K562 (cell line): ENCODE measurements around the gene ARHGAP25. TPM values are rescaled to one million over a fixed set of nuclear protein-coding genes. Genes with fewer than 3 reads are reported as not detected.

Experiments
- ADNP ChIP-seq: fragments of 200-800 bp; sonication (Bioruptor generic); IDR thresholded peaks from 2 replicates; pipeline ENCODE4 v1.6.1; 2016; ENCODE audit warnings: missing genetic modification characterization, missing compliant biosample characterization
- ATF6 ChIP-seq: sonication (generic); formaldehyde crosslinking; IDR thresholded peaks from 2 replicates; pipeline ENCODE4 v1.4.0; 2020; ENCODE audit warnings: mild to moderate bottlenecking, missing genetic modification reagents
- DEAF1 ChIP-seq: fragments of 450-650 bp; formaldehyde crosslinking; IDR thresholded peaks from 2 replicates; pipeline ENCODE4 v1.4.0; 2020; ENCODE audit warnings: mild to moderate bottlenecking, moderate library complexity
- GTF2A2 ChIP-seq: IDR thresholded peaks from 2 replicates; pipeline ENCODE4 v1.6.1; 2016; ENCODE audit warnings: mild to moderate bottlenecking, missing genetic modification characterization, missing compliant biosample characterization
- HBP1 ChIP-seq: fragments of 450-650 bp; formaldehyde crosslinking; IDR thresholded peaks from 2 replicates; pipeline ENCODE4 v1.4.0; 2022; ENCODE audit warnings: missing genetic modification characterization
- HEY1 ChIP-seq: fragments of 250-450 bp; sonication (Bioruptor Pico); IDR thresholded peaks from 2 replicates; pipeline ENCODE4 v1.5.0; 2020; ENCODE audit warnings: mild to moderate bottlenecking, moderate library complexity, borderline replicate concordance
- MCM7 ChIP-seq, 2 experiments: fragments of 450-650 bp; IDR thresholded peaks; 2 replicates each; pipeline ENCODE4 v1.6.1; 2016 to 2018
- NCOA6 ChIP-seq: fragments of 450-650 bp; IDR thresholded peaks from 2 replicates; pipeline ENCODE4 v1.6.1; 2017; ENCODE audit warnings: mild to moderate bottlenecking
- POLR2G ChIP-seq: fragments of 200-400 bp; formaldehyde crosslinking; IDR thresholded peaks from 2 replicates; pipeline ENCODE4 v1.6.1; 2017; ENCODE audit warnings: low read depth, mild to moderate bottlenecking, antibody characterized with exemption, low read length, moderate library complexity
- RAD21 ChIP-seq, 2 experiments: fragments of 250-450 bp in 1 of 2; fragments of 450-650 bp in 1 of 2; sonication (Bioruptor Pico) in 1 of 2; formaldehyde crosslinking in 1 of 2; IDR thresholded peaks in 1 of 2; conservative IDR thresholded peaks in 1 of 2; 2 replicates each; pipeline versions ENCODE4 v1.4.0 to v1.8.0; 2020 to 2022; ENCODE audit warnings: mild to moderate bottlenecking in 2 of 2, moderate library complexity in 1 of 2
- RBFOX2 ChIP-seq: fragments of 200-400 bp; formaldehyde crosslinking; IDR thresholded peaks from 2 replicates; pipeline ENCODE4 v1.6.1; 2017; ENCODE audit warnings: low read depth, mild to moderate bottlenecking, low read length, moderate library complexity
- SIN3B ChIP-seq: fragments of 450-650 bp; IDR thresholded peaks from 2 replicates; pipeline ENCODE4 v1.6.1; 2017; ENCODE audit warnings: low read depth, mild to moderate bottlenecking, moderate library complexity
- TSC22D4 ChIP-seq: fragments of 450-650 bp; IDR thresholded peaks from 2 replicates; pipeline ENCODE4 v1.6.1; 2016; ENCODE audit warnings: missing genetic modification characterization, missing biosample characterization, control low read depth
- ZBTB26 ChIP-seq: fragments of 450-650 bp; formaldehyde crosslinking; IDR thresholded peaks from 2 replicates; pipeline ENCODE4 v1.4.0; 2022; ENCODE audit warnings: missing genetic modification characterization
- polyA plus RNA-seq, 8 experiments: library from polyadenylated mRNA; depleted of rRNA in 4 of 8; stranded (reverse) in 5 of 8; unstranded in 3 of 8; fragments of >200 nt; fragmentation: Nextera tagmentation in 2 of 8; fragmentation: Illumina TruSeq in 1 of 8; extraction: Ambion mirVana in 2 of 8; extraction: Trizol in 1 of 8; gene quantifications; 2 replicates each; pipeline versions ENCODE4 v1.2.1 to v1.2.3, GENCODE V29; 2011 to 2014; ENCODE audit warnings: inconsistent platforms in 1 of 8, missing spikeins in 1 of 8
- total RNA-seq, 7 experiments: library from RNA; depleted of rRNA in 6 of 7; stranded (reverse); fragments of >200 nt in 6 of 7; fragmentation: Illumina TruSeq in 2 of 7; extraction: Trizol in 2 of 7; gene quantifications; 2 replicates each; pipeline versions ENCODE4 v1.2.1 to v1.2.3, GENCODE V29; 2011 to 2021; ENCODE audit warnings: low replicate concordance in 1 of 7
- TF ChIP-seq, protein P1 (sequence below): fragments of 450-650 bp; IDR thresholded peaks from one replicate; pipeline ENCODE4 v1.6.1; 2018; ENCODE audit warnings: mild to moderate bottlenecking, moderate library complexity; ENCODE audit not compliant: partially characterized antibody
- TF ChIP-seq, protein P2 (sequence below): fragments of 450-650 bp; IDR thresholded peaks from 2 replicates; pipeline ENCODE4 v1.6.1; 2016; ENCODE audit warnings: low read depth, mild to moderate bottlenecking, moderate library complexity
- TF ChIP-seq, protein P3 (sequence below): fragments of 450-650 bp; formaldehyde crosslinking; conservative IDR thresholded peaks from 2 replicates; pipeline ENCODE4 v1.4.0; 2022; ENCODE audit warnings: mild to moderate bottlenecking, missing genetic modification characterization
- TF ChIP-seq, protein P4 (sequence below): fragments of 250-450 bp; sonication (Bioruptor Pico); IDR thresholded peaks from 2 replicates; pipeline ENCODE4 v1.8.0; 2021; ENCODE audit warnings: moderate library complexity, mild to moderate bottlenecking, inconsistent platforms

The ARHGAP25 gene
- total and polyA plus RNA-seq, 9 of the 15 experiments (the other 6 are each of a cell fraction or from before 2014, with no cell fraction given): 4.9 to 14.8 (median 10.7) TPM

DNA sequence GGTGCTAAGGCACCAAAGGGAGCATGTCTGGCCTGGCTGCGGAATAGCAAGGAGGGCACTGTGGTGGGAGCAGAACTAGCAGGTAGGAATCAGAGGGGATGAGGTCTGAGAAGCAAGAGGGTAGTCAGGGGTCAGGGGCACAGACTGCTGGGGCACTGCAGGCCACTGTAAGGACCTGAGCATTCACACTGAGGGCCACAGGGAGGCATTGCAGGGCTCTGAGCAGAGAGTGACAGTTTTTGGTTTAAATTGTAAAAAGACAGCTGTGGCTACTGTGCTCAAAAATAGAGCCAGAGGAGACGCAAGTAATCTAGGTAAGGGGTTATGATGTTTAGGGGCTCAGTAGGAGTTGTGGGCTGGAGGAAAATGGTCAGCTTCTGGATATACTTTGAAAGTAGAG lies 41.5 kb downstream of the ARHGAP25 start (continued):
- TF ChIP-seq ZBTB26 (0 out of 2 replicates have a peak, but pooled peaks have one; percentile 23), SIN3B (no peak), GTF2A2 (tag) (no peak), TSC22D4 (tag) (no peak), POLR2G (no peak), NCOA6 (no peak), DEAF1 (CRISPR knock-in tag) (peak; percentile 39; the same call in 1 of the 2 replicates), RAD21 (CRISPR knock-in tag; conservative IDR thresholded peaks at IDR 0.05 in 1 of 2, IDR thresholded peaks at IDR 0.05 in 1 of 2) (peak; percentile 47 to 60), ATF6 (0 out of 2 replicates have a peak, but pooled peaks have one; percentile 1), HEY1 (no peak), ADNP (tag) (no peak), MCM7 (IDR thresholded peaks at IDR 0.05) (no peak), HBP1 (CRISPR knock-in tag) (peak; percentile 65; the same call in 1 of the 2 replicates), RBFOX2 (no peak)
- TF ChIP-seq, protein P1, sequence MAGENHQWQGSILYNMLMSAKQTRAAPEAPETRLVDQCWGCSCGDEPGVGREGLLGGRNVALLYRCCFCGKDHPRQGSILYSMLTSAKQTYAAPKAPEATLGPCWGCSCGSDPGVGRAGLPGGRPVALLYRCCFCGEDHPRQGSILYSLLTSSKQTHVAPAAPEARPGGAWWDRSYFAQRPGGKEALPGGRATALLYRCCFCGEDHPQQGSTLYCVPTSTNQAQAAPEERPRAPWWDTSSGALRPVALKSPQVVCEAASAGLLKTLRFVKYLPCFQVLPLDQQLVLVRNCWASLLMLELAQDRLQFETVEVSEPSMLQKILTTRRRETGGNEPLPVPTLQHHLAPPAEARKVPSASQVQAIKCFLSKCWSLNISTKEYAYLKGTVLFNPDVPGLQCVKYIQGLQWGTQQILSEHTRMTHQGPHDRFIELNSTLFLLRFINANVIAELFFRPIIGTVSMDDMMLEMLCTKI: no peak
- TF ChIP-seq, protein P2, sequence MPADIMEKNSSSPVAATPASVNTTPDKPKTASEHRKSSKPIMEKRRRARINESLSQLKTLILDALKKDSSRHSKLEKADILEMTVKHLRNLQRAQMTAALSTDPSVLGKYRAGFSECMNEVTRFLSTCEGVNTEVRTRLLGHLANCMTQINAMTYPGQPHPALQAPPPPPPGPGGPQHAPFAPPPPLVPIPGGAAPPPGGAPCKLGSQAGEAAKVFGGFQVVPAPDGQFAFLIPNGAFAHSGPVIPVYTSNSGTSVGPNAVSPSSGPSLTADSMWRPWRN: no peak
- TF ChIP-seq, protein P3, sequence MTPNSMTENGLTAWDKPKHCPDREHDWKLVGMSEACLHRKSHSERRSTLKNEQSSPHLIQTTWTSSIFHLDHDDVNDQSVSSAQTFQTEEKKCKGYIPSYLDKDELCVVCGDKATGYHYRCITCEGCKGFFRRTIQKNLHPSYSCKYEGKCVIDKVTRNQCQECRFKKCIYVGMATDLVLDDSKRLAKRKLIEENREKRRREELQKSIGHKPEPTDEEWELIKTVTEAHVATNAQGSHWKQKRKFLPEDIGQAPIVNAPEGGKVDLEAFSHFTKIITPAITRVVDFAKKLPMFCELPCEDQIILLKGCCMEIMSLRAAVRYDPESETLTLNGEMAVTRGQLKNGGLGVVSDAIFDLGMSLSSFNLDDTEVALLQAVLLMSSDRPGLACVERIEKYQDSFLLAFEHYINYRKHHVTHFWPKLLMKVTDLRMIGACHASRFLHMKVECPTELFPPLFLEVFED (CRISPR knock-in tag): 0 out of 2 replicates have a peak, but pooled peaks have one; percentile 55
- TF ChIP-seq, protein P4, sequence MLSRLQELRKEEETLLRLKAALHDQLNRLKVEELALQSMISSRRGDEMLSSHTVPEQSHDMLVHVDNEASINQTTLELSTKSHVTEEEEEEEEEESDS (CRISPR knock-in tag): no peak
